ENCODE measurements around the gene CNTN1. TPM values are rescaled to one million over a fixed set of nuclear protein-coding genes. Genes with fewer than 3 reads are reported as not detected.

Gene CNTN1
- total RNA-seq, 4 donors from 2014 or later, result 0.40 to 3.9 (median 0.68) TPM

DNA sequence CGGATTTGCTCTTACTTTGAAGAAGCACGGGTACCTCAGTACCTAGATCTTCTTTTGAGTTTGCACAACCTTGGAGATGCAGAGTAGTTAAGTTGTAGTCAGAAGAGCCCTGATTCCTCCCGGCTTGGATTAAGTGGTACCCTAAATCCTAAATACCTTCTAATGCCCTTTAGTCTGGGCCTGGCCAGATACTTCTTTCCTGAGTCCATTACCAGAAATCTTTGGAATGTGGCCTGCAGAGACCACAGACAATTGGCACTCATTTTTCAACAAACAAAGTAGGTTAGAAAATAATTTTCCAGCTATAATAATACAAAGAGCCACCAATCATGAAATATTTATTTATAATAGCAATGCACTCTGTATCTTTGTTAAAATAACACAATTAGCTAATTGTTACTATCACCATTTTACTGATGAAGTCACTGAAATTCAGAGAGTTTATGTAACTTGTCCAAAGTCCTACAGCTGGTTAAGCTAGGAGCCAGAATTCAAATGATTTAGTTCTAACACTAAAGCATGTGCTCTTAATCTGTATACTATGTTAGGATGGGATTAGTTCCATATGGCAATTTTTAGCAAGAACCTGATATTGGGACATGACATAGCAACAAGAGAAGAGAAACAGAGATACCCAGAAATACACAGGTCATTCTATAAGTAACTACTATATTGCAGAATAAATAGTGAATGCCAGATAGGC is 363.8 kb downstream of the CNTN1 start:
- Histone ChIP-seq H3K4me3 (no peak overlapping the region), H3K36me3 (no peaks in the 10 kb centered on the region), H3K27me3 (no peaks in the 10 kb centered on the region), H3K9me3 (no peaks in the 10 kb centered on the region), H3K27ac (no peak overlapping the region), H3K4me1 (no peaks in the 10 kb centered on the region)
- TF ChIP-seq, protein P1, sequence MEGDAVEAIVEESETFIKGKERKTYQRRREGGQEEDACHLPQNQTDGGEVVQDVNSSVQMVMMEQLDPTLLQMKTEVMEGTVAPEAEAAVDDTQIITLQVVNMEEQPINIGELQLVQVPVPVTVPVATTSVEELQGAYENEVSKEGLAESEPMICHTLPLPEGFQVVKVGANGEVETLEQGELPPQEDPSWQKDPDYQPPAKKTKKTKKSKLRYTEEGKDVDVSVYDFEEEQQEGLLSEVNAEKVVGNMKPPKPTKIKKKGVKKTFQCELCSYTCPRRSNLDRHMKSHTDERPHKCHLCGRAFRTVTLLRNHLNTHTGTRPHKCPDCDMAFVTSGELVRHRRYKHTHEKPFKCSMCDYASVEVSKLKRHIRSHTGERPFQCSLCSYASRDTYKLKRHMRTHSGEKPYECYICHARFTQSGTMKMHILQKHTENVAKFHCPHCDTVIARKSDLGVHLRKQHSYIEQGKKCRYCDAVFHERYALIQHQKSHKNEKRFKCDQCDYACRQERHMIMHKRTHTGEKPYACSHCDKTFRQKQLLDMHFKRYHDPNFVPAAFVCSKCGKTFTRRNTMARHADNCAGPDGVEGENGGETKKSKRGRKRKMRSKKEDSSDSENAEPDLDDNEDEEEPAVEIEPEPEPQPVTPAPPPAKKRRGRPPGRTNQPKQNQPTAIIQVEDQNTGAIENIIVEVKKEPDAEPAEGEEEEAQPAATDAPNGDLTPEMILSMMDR (IDR thresholded peaks at IDR 0.05), result no peak
- TF ChIP-seq POLR2A (IDR thresholded peaks at IDR 0.05), result no peak
- DNase-seq, result no peak

DNA sequence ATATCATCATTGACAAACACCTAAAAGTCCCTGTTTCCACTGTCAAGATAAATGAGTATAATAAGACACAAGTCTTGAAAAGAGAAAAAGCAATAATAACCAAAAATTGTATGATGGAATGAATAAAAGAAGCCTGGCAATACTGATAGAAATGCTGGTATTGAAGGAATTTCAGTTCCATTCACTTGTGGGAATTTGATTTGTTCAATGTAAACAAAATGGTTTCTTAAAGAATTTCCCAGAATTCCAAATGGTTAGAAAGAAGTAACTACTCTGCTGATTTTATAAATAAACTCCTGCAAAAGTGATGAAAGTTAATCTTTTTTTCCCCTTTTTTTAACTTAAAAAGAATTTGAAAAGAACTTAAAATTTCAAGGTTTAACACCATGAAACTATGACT is 366.0 kb downstream of the CNTN1 start:
- no peak for DNase-seq
- H3K9me3 ChIP-seq, result no peaks in the 10 kb centered on the region
- no peak for TF ChIP-seq POLR2A (IDR thresholded peaks at IDR 0.05)
- TF ChIP-seq, protein P1 (IDR thresholded peaks at IDR 0.05), result no peak
- no peak overlapping the region for H3K27ac ChIP-seq
- no peaks in the 10 kb centered on the region for H3K36me3 ChIP-seq
- no peaks in the 10 kb centered on the region for H3K4me1 ChIP-seq
- no peaks in the 10 kb centered on the region for H3K27me3 ChIP-seq
- H3K4me3 ChIP-seq, result no peak overlapping the region

DNA sequence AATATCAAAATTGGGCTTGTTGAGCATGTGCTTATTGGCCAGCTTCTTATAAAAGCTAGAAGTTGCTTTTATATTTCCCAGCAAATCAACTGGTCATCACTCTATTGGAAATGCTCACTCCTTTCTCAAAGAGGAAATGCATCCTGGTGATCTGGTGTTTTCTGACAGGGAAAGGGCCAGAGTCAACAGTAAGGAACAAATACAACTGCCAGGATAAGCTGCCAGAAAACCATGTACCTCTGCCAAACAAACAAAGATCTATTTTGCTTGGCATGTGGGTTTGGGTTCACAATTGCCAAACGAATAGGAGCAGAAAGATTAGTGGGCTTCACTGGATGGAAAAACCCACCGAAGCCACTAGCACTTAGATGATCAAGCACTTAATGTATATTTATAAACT is 369.0 kb downstream of the CNTN1 start:
- Histone ChIP-seq H3K4me3 (no peak overlapping the region), H3K36me3 (no peaks in the 10 kb centered on the region), H3K27ac (no peak overlapping the region), H3K4me1 (no peaks in the 10 kb centered on the region), H3K9me3 (no peaks in the 10 kb centered on the region), H3K27me3 (no peaks in the 10 kb centered on the region)
- TF ChIP-seq POLR2A (IDR thresholded peaks at IDR 0.05), result no peak
- TF ChIP-seq, protein P1 (IDR thresholded peaks at IDR 0.05), result no peak
- no peak for DNase-seq

DNA sequence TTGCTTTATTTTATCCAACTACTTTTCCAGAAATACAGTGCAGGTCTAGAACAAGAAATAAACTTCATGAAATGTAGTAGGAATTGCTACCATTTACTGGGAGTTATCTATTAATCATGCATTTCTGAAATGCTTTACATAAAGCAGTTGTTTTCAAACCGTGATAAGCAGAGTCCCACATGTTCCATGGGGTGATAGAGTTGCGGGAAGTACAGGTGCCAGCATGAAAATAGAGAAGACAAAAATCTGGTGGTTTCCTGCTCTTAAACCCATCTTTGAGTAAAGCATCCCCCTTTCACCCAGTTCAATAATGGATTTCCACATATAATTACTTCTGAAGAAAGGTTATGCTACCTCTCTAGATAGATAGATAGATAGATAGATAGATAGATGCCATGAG is 372.2 kb downstream of the CNTN1 start:
- no peak for DNase-seq

DNA sequence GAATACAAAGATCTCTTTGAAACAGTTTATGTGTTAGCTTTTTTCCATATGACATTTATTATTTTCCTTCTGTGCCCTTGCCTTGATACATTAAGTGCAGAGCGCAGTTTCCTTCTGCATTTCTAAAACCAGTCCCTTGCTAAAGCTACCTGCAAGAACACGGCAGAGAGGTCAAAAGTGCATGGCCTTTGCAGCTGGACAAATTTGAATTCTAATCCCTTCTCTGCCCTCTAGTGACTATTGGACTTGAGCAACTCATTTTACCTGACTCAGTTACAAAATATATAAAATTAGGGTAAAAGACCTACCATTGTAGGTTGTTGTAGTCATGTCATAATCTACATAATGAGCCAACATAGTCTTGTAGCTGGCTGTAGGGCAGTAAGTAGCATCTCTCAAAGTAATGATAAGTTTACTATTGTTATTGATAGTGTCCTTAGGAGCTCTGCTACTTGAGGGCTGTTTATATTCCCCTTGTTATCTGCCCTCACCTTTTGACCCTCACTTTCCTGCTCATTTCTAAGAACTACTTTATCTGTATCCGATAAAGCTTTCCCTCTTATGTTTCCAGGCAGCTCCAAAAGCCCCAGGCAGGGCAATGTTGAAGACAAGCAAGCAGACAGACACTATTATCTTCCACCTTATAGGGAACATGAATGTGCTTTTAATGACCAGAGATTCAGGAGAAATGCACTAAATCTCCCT is 375.9 kb downstream of the CNTN1 start:
- Histone ChIP-seq H3K27me3 (no peaks in the 10 kb centered on the region), H3K27ac (no peak overlapping the region), H3K36me3 (no peaks in the 10 kb centered on the region), H3K4me3 (no peak overlapping the region), H3K4me1 (no peaks in the 10 kb centered on the region), H3K9me3 (no peaks in the 10 kb centered on the region)
- no peak for DNase-seq
- no peak for TF ChIP-seq POLR2A (IDR thresholded peaks at IDR 0.05)

More for the DNA sequence above, 372.2 kb downstream of the CNTN1 start:
- TF ChIP-seq, protein P1 (IDR thresholded peaks at IDR 0.05), result no peak
- no peak for TF ChIP-seq POLR2A (IDR thresholded peaks at IDR 0.05)
- H3K36me3 ChIP-seq, result no peaks in the 10 kb centered on the region
- H3K9me3 ChIP-seq, result no peaks in the 10 kb centered on the region
- no peak overlapping the region for H3K4me3 ChIP-seq
- H3K27ac ChIP-seq, result peak overlapping the region in 1 of 4 donors; percentile 35
- no peaks in the 10 kb centered on the region for H3K4me1 ChIP-seq
- no peaks in the 10 kb centered on the region for H3K27me3 ChIP-seq

All from Peyer's patch (tissue), 4 donors.